Heart left ventricle (tissue), 16 donors: ENCODE measurements around the gene SCG5. TPM values are rescaled to one million over a fixed set of nuclear protein-coding genes. Genes with fewer than 3 reads are reported as not detected.

ENCODE experiments used
- ATAC-seq, 4 donors: fragments of 200-7000 bp; cut with Tn5 transposase; one replicate each; pipeline ENCODE4 v1.9.1; 2020 to 2022; ENCODE audit warnings: moderate library complexity in 4 of 4, mild to moderate bottlenecking in 3 of 4, moderate number of reproducible peaks in 1 of 4
- DNase-seq, 5 donors: peaks; one replicate each; pipeline ENCODE4 v3.0.0-alpha.2; 2020
- H3K27ac ChIP-seq, 12 donors: fragments of 200-600 bp; sonication (generic) in 4 of 12; one replicate each; pipeline versions ENCODE4 v1.5.0 to v1.8.0; 2016 to 2022; ENCODE audit warnings: mild to moderate bottlenecking in 2 of 12
- H3K27me3 ChIP-seq, 9 donors: fragments of 200-600 bp; sonication (generic) in 2 of 9; one replicate each; pipeline versions ENCODE4 v1.5.1 to v1.8.0; 2016 to 2022; ENCODE audit warnings: mild to moderate bottlenecking in 3 of 9
- H3K36me3 ChIP-seq, 9 donors: fragments of 200-600 bp; sonication (generic) in 2 of 9; one replicate each; pipeline versions ENCODE4 v1.5.0 to v1.8.0; 2018 to 2022; ENCODE audit warnings: mild to moderate bottlenecking in 2 of 9
- H3K4me1 ChIP-seq, 12 donors: fragments of 200-600 bp; sonication (generic) in 4 of 12; one replicate each; pipeline versions ENCODE4 v1.5.0 to v1.8.0; 2016 to 2022; ENCODE audit warnings: mild to moderate bottlenecking in 3 of 12
- H3K4me3 ChIP-seq, 12 donors: fragments of 200-600 bp; sonication (generic) in 4 of 12; one replicate each; pipeline versions ENCODE4 v1.5.0 to v1.8.0; 2017 to 2022; ENCODE audit warnings: mild to moderate bottlenecking in 9 of 12, moderate library complexity in 4 of 12
- H3K9me3 ChIP-seq, 12 donors: fragments of 200-600 bp; sonication (generic) in 4 of 12; one replicate each; pipeline versions ENCODE4 v1.5.0 to v1.8.0; 2016 to 2022; ENCODE audit warnings: mild to moderate bottlenecking in 1 of 12
- CTCF ChIP-seq, 12 donors: fragments of 200-600 bp; sonication (generic) in 4 of 12; IDR thresholded peaks; one replicate each; pipeline versions ENCODE4 v1.5.0 to v1.8.0; 2018 to 2022; ENCODE audit warnings: antibody characterized with exemption in 12 of 12, mild to moderate bottlenecking in 5 of 12
- POLR2A ChIP-seq, 2 donors: fragments of 450-650 bp; IDR thresholded peaks; one replicate each; pipeline ENCODE4 v1.6.1; 2017; ENCODE audit warnings: antibody characterized with exemption in 2 of 2, mild to moderate bottlenecking in 2 of 2, moderate library complexity in 2 of 2
- WGBS, 4 donors: extraction: QIAGEN DNeasy Blood & Tissue Kit in 2 of 4; methylation state at CpG; one replicate each; pipeline versions ENCODE4 v1.1.5 to v1.1.7; 2013 to 2018; 5-methylcytosine and 5-hydroxymethylcytosine counted together
- intact Hi-C, 10 donors: fragments of 100-400 bp; cut with DNase I; formaldehyde crosslinking; loops; one replicate each; pipeline versions ENCODE4 v1.11.1 to v1.14.2; 2022
- polyA plus RNA-seq, 2 donors: library from polyadenylated mRNA; stranded (reverse); fragments of 200-250 nt; gene quantifications; one replicate each; pipeline ENCODE4 v1.2.3, GENCODE V29; 2013
- total RNA-seq, 9 donors: library from RNA; depleted of rRNA in 2 of 9; stranded (reverse); fragments of >200 nt in 2 of 9; fragmentation: NEBNext Ultra II Directional in 3 of 9; extraction: Animal tissue kit (Norgen Biotek cat#: 25700) in 3 of 9; gene quantifications; one replicate each; pipeline versions ENCODE4 v1.1.0 to v1.2.4, GENCODE V29; 2016 to 2023
- donor health status: ischemic (EF 13 %, LVEDD 7.1; RV severe dilation, severe dysfunction).
- donor health status: healthy with polysubstance abuse.
- donor health status: DM: no; HTN: yes; CAD: no.
- donor health status: DM: no; HTN: no; CAD: no.
- donor health status: ischemic (EF 25% LVEDD 6.9; RV normal size, moderate dysfunction).
- donor health status: ischemic (EF 25% LVEDD 5.7; RV mildly dilated, moderate dysfunction).
- donor health status: healthy.
- donor health status: DM: yes; HTN: yes; CAD: no.
- donor health status: ischemic (EF 35%, LVEDD 5.7; RV mildly dilated, moderate dysfunction).
- donor health status: nonischemic (EF 11% LVEDD 7.7; RV severe dilation, severe dysfunction).
- donor health status: DM: yes; HTN: yes; CAD: no.
- donor health status: PGD.
- donor health status: ischemic (EF 29% LVEDD 5.4; RV normal size, mild dysfunction).
- donor health status: nonischemic (EF 23%, LVEDD 6.1; RV moderate dilation, normal function).

Gene SCG5
- total and polyA plus RNA-seq, 11 donors: 0.54 to 5.3 (median 0.84) TPM; not detected in 7

- Histone ChIP-seq H3K4me3 (no peak overlapping the region), H3K27me3 (peaks cover 0 to 15% (median 0%) of the 10 kb centered on the region in 9 donors), H3K9me3 (peaks cover 0 to 8% (median 0%) of the 10 kb centered on the region in 12 donors), H3K27ac (no peak overlapping the region), H3K4me1 (no peaks in the 10 kb centered on the region), H3K36me3 (no peaks in the 10 kb centered on the region)
- no peak for TF ChIP-seq CTCF (IDR thresholded peaks at IDR 0.05)
- TF ChIP-seq POLR2A (IDR thresholded peaks at IDR 0.05): no peak
- DNase-seq (no peak), ATAC-seq (no peak)
- 68 to 89% (median 81%) methylated on average over 2 of the region's 2 CpGs for WGBS, 4 donors
- intact Hi-C loops: loop anchor here in 1 of 10 donors (5.0 kb wide), 1 partner anchor 51 kb away; no protein-coding TSS in a partner anchor
These were observed 94.6 kb downstream of the SCG5 start for GRCh38 chr15:32735989-32736700.

GRCh38 chr15:32736701-32737061 is 95.2 kb downstream of the SCG5 start:
- DNase-seq (no peak), ATAC-seq (no peak)
- intact Hi-C loops: loop anchor here in 1 of 10 donors (5.0 kb wide), 1 partner anchor 51 kb away; no protein-coding TSS in a partner anchor
- peaks cover 0 to 11% (median 0%) of the 10 kb centered on the region in 9 donors for H3K27me3 ChIP-seq
- no peak overlapping the region for H3K27ac ChIP-seq
- no peaks in the 10 kb centered on the region for H3K36me3 ChIP-seq
- H3K4me1 ChIP-seq: no peaks in the 10 kb centered on the region
- WGBS, 4 donors: 82 to 87% (median 85%) methylated on average over 2 of the region's 2 CpGs
- peaks cover 0 to 10% (median 0%) of the 10 kb centered on the region in 12 donors for H3K9me3 ChIP-seq
- no peak overlapping the region for H3K4me3 ChIP-seq
- TF ChIP-seq POLR2A (IDR thresholded peaks at IDR 0.05) (no peak), CTCF (IDR thresholded peaks at IDR 0.05) (no peak)

GRCh38 chr15:32737304-32737703 is 95.8 kb downstream of the SCG5 start:
- H3K27me3 ChIP-seq: peaks cover 0 to 8% (median 0%) of the 10 kb centered on the region in 9 donors
- H3K9me3 ChIP-seq: peaks cover 0 to 15% (median 0%) of the 10 kb centered on the region in 12 donors
- ATAC-seq (no peak), DNase-seq (no peak)
- no peak overlapping the region for H3K27ac ChIP-seq
- H3K4me1 ChIP-seq: no peaks in the 10 kb centered on the region
- TF ChIP-seq CTCF (IDR thresholded peaks at IDR 0.05) (no peak), POLR2A (IDR thresholded peaks at IDR 0.05) (no peak)
- H3K36me3 ChIP-seq: no peaks in the 10 kb centered on the region
- intact Hi-C loops: loop anchor here in 1 of 10 donors (5.0 kb wide), 1 partner anchor 50 kb away; no protein-coding TSS in a partner anchor
- WGBS, 4 donors: 83 to 91% (median 85%) methylated on average over 4 of the region's 4 CpGs
- H3K4me3 ChIP-seq: no peak overlapping the region

GRCh38 chr15:32738666-32739065 is 97.2 kb downstream of the SCG5 start:
- TF ChIP-seq CTCF (IDR thresholded peaks at IDR 0.05) (no peak), POLR2A (IDR thresholded peaks at IDR 0.05) (no peak)
- no peak for DNase-seq
- Histone ChIP-seq H3K27ac (no peak overlapping the region), H3K36me3 (no peaks in the 10 kb centered on the region), H3K27me3 (no peaks in the 10 kb centered on the region), H3K4me3 (no peak overlapping the region), H3K9me3 (peaks cover 0 to 17% (median 0%) of the 10 kb centered on the region in 12 donors), H3K4me1 (no peaks in the 10 kb centered on the region)
- 65 to 77% (median 74%) methylated on average over 1 of the region's 1 CpG for WGBS, 4 donors
- intact Hi-C loops: loop anchor here in 1 of 10 donors (5.0 kb wide), 1 partner anchor 49 kb away; no protein-coding TSS in a partner anchor
- no peak for ATAC-seq
